Head of caudate nucleus (tissue), 42 donors: ENCODE measurements around the gene ATP6AP1.
"Not testable (repeated sequence)": the region's sequence is repeated elsewhere in the genome, so short reads cannot be mapped to it uniquely, and the experiment has no call there.

Experiments used
- DNase-seq, 42 donors: peaks; one replicate each; pipeline versions ENCODE4 v3.0.0 to v3.0.0-alpha.2; 2020 to 2021; ENCODE audit warnings: mixed read lengths in 7 of 42
- intact Hi-C: fragments of 100-400 bp; cut with DNase I; formaldehyde crosslinking; loops from one replicate; pipeline ENCODE4 v1.15.0; 2022

ATP6AP1 gene

GRCh38 chrX:154397888-154398667, 30.4 kb upstream of the ATP6AP1 start, which contains the start of gene RPL10:
Gene RPL10, plus strand, starts transcription at chrX:154398377. Its CDS starts 143 bp downstream, at chrX:154398520.
- intact Hi-C loops: no loop called here
- peak; percentile 86 to 97 (median 93) for DNase-seq

GRCh38 chrX:154398668-154399526, 29.6 kb upstream of the ATP6AP1 start:
- DNase-seq: peak; percentile 67 to 91 (median 81)
- intact Hi-C loops: no loop called here

GRCh38 chrX:154399527-154400368, 28.7 kb upstream of the ATP6AP1 start:
- no peak for DNase-seq
- intact Hi-C loops: no loop called here

- DNase-seq, intact Hi-C loops: not testable (repeated sequence)
These were observed 28.1 kb upstream of the ATP6AP1 start for GRCh38 chrX:154400369-154400817.

- intact Hi-C loops: no loop called here
- DNase-seq: no peak
These were observed 27.3 kb upstream of the ATP6AP1 start for GRCh38 chrX:154401045-154401799.

- no peak for DNase-seq
- intact Hi-C loops: no loop called here
These were observed 26.4 kb upstream of the ATP6AP1 start for GRCh38 chrX:154401918-154402621.

GRCh38 chrX:154402622-154403127, 25.8 kb upstream of the ATP6AP1 start:
- intact Hi-C loops: no loop called here
- no peak for DNase-seq

- no peak for DNase-seq
These were observed 25.3 kb upstream of the ATP6AP1 start for GRCh38 chrX:154403192-154403591.

GRCh38 chrX:154403858-154404257, 24.6 kb upstream of the ATP6AP1 start:
- DNase-seq: no peak
- intact Hi-C loops: no loop called here

More at GRCh38 chrX:154403192-154403591, 25.3 kb upstream of the ATP6AP1 start:
- intact Hi-C loops: no loop called here

- no peak for DNase-seq
These were observed 23.8 kb upstream of the ATP6AP1 start for GRCh38 chrX:154404625-154405192.

GRCh38 chrX:154408659-154409221, 19.7 kb upstream of the ATP6AP1 start:
- DNase-seq: no peak
- intact Hi-C loops: no loop called here

More at GRCh38 chrX:154404625-154405192, 23.8 kb upstream of the ATP6AP1 start:
- intact Hi-C loops: no loop called here

GRCh38 chrX:154409222-154409871, 19.1 kb upstream of the ATP6AP1 start, which contains the start of gene DNASE1L1:
Gene DNASE1L1, minus strand, starts transcription at chrX:154409254. Its CDS starts 3,686 bp downstream, at chrX:154405568.
- DNase-seq: peak in 32 of 42 donors; percentile 14 to 66 (median 37)
- intact Hi-C loops: no loop called here

GRCh38 chrX:154411981-154412340, 16.5 kb upstream of the ATP6AP1 start:
- intact Hi-C loops: no loop called here
- peak; percentile 12 to 83 (median 61) for DNase-seq

- DNase-seq: no peak
- intact Hi-C loops: no loop called here
These were observed 16.0 kb upstream of the ATP6AP1 start for GRCh38 chrX:154412468-154412867.

GRCh38 chrX:154413142-154413541, 15.3 kb upstream of the ATP6AP1 start:
- intact Hi-C loops: no loop called here
- no peak for DNase-seq

GRCh38 chrX:154417157-154417556, 11.3 kb upstream of the ATP6AP1 start:
- DNase-seq: no peak
- intact Hi-C loops: no loop called here
